Stimulated activated CD8-positive, alpha-beta memory T cell treated with anti-CD3 and anti-CD28 coated beads, Interleukin-15, amount 100 ng/mL, for 1 hour (primary cell): ENCODE results near the gene ZNF555.
"Not testable (repeated sequence)": the region's sequence is repeated elsewhere in the genome, so short reads cannot be mapped to it uniquely, and the experiment has no call there.

Source experiments
- DNase-seq: peaks from one replicate; pipeline ENCODE4 v3.0.0-alpha.2; 2020; ENCODE audit warnings: low read depth

Gene ZNF555

DNA sequence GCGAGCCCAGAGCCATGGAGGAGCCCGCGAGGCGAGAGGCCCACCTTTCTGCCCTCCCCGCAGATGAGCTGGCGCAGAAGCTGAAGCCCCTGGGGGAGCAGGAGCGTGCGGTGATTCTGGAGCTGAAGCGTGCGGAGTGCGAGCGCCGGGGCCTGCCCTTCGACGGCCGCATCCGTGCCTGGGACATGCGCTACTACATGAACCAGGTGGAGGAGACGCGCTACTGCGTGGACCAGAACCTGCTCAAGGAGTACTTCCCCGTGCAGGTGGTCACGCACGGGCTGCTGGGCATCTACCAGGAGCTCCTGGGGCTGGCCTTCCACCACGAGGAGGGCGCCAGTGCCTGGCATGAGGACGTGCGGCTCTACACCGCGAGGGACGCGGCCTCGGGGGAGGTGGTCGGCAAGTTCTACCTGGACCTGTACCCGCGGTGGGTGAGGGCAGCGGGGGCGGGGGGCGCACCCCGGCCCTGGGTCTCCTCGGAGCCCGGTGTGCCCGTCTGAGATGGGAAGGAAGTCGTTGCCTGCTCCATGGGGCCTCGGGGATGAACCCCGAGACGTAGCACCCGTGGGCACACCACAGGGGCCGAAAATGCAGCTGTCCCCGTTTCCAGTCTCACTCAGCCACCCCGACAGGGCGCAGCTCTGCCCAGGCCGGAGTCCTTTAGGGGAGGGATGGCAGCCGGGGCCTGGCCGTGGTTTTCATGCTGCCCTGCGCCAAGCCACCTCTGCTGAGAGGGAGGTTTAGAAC is 33.7 kb upstream of the ZNF555 start:
- DNase-seq, result no peak

DNA sequence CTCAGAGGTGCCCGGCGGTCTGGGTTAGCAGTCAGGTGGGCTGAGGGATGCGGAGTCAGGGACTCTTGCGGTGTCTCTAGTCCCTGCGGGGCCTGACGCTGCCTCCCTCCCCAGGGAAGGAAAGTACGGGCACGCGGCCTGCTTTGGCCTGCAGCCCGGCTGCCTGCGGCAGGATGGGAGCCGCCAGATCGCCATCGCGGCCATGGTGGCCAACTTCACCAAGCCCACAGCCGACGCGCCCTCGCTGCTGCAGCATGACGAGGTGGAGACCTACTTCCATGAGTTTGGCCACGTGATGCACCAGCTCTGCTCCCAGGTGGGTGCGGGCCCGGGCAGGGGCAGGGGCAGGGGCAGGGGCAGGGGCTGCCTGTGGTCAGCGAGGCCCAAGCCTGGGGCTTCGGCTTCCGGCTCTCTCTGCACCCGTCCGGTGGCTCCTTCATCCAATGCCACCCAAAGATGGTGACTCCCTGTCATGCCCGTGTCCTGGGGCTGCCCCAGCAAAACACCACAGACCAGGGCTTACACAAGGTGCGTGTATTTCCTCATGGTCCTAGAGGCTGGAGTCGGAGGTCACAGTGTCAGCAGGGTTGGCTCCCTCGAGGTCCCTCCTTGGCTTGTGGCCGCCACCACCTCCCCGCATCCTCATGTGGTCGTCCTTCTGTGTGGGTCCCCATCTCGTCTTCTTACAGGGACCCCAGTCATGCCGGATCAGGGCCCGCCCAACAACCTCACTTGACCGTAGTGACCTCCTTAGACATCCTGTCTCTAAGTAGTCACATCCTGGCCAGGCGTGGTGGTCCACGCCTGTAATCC is 32.9 kb upstream of the ZNF555 start:
- DNase-seq, result no peak

DNA sequence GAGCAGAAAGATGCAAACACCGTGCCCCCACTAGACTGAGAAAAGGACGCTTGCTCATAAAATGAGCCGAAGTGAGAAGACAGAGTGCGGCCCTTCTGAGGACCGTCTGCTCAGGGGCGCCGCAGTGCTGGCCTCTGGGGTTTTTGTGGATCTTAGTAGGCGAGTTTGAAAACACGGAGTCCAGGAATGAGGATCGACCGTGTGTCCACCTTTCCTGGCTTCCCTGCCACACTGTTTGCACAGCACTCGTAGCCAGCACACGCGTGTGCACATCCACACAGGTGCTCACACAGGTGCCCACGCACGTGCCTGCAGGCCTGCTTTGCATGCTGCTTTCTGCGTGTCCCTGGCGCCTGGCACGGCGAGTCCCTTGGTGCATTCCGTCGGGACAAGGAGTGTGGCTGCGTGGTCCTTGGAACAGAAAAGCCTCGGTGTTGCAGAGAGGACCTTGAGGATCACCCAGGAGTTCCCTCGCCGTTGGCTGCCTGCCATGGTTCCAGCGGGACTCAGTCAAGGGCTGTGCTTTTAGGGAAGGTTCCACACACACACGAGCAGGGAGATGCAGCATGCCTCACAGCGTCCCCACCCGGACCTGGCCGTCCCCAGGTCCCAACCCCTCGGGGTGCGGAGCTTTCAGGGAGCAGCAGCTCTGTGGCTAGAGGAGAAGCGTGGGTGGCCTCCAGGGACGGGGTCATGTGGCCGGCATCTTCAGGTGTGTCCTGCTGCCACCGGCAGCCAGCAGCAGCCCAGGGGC is 31.7 kb upstream of the ZNF555 start:
- DNase-seq, result no peak

DNA sequence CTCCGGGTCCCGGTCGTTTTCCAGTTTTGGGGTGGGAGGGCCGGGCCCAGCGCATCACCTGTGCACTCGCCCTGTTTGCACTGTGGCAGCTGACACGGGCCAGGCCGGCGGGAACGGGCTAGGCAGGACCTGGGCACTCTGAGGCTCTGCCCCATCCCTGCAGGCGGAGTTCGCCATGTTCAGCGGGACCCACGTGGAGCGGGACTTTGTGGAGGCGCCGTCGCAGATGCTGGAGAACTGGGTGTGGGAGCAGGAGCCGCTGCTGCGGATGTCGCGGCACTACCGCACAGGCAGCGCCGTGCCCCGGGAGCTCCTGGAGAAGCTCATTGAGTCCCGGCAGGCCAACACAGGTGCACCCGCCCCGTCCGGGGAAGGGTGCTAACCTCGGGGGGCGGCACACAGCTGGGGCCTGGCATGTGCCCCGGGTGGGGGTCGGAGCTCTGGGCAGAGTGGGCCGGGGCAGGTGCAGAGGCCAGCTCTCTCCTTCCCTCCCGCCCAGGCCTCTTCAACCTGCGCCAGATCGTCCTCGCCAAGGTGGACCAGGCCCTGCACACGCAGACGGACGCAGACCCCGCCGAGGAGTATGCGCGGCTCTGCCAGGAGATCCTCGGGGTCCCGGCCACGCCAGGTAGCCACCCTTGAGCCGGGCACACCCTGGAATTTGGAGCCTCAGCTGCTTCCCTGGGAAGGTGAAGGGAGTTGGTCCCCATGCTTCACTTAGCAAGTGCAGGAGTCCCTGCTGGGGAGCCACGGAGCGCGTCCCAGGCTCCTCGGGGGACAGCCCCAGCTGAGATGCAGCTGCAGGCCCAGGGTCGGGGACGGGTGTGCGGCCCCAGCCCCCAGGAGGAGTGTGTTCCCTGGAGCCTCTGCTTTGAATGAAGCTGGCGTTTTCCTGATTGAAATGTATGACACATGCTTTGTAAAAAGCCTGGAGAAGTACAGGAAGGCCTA is 30.9 kb upstream of the ZNF555 start:
- DNase-seq, result no peak

DNA sequence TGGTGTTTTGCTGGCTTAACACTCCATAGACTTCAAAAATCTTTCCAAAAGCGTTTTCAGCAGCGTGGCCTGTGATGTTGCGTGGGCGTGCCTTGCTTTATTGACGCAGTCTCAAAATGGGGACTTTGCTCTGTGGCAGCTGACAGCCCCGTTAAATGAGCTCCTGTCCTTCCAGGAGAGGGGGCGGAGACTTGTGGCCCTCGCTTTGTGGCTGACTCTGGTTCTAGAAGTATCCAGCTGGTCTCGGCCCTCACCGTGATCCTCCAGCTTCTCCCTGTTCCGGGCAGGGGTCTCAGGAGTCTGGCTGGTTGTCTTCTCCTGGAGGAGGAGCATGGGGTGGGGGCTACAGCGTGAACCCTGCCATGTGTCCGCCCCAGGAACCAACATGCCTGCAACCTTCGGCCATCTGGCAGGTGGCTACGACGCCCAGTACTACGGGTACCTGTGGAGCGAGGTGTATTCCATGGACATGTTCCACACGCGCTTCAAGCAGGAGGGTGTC is 30.0 kb upstream of the ZNF555 start:
- no peak for DNase-seq

DNA sequence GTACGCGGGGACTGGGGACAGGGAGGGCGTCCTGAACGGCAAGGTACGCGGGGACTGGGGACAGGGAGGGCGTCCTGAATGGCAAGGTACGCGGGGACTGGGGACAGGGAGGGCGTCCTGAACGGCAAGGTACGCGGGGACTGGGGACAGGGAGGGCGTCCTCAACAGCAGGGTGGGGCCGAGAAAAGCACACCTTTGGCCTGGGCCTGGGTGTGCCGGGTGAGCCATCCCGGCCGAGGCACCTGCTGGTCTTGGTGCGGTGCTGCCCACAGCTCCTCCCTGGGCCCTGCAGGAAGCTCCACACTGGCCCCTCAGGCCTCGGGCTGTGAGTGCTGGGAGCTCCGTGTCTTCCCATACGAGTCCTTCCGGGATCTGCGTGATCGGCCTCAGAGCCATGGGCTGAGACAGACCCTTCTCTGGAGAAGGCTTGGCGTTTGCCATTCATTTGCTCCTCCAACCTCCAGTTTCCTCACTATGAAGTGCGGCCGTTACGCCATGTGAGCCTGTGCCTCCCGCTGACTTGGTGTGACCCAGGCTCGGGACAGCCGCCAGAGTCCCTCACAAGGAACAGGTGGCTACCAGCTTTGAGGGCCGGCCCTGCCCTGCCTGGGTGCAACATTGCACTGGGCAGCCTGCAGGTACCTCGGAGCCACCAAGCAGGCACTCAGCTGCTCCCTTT is 29.4 kb upstream of the ZNF555 start:
- DNase-seq, result no peak

DNA sequence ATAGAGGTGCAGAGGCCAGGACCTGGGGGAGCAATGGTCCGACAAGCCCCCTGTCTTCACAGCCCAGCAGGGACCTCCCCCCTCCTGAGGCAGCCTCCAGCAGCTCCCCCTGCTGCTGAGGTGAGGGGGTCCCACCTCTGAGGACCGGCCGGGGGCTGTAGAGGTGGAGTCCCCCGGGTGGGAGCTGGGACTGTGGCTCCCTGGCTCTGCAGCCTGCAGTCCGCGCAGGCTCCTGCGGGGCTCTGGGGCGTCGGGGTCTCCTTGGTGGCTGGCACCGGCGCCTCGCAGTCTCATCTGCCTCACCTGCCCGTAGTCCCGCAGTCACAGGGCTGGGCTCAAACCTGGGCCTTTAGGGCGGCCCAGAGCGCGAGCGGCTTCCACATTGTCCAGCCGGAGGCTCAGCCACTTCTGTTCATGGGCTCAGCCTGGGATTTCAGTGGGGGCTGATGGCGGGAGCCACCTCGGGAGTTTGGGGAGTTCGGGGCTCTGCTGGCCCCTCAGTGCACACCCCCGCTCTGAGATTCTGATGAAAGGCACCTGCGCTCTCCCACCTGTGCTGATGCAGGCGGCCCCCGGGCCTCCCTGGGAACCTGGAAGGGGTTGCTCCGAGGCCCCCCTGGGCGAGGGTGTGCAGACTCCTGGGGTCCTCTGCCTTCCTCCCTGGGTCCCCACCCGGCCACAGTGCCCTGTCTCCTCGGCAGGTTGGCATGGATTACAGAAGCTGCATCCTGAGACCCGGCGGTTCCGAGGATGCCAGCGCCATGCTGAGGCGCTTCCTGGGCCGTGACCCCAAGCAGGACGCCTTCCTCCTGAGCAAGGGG is 28.7 kb upstream of the ZNF555 start:
- no peak for DNase-seq

DNA sequence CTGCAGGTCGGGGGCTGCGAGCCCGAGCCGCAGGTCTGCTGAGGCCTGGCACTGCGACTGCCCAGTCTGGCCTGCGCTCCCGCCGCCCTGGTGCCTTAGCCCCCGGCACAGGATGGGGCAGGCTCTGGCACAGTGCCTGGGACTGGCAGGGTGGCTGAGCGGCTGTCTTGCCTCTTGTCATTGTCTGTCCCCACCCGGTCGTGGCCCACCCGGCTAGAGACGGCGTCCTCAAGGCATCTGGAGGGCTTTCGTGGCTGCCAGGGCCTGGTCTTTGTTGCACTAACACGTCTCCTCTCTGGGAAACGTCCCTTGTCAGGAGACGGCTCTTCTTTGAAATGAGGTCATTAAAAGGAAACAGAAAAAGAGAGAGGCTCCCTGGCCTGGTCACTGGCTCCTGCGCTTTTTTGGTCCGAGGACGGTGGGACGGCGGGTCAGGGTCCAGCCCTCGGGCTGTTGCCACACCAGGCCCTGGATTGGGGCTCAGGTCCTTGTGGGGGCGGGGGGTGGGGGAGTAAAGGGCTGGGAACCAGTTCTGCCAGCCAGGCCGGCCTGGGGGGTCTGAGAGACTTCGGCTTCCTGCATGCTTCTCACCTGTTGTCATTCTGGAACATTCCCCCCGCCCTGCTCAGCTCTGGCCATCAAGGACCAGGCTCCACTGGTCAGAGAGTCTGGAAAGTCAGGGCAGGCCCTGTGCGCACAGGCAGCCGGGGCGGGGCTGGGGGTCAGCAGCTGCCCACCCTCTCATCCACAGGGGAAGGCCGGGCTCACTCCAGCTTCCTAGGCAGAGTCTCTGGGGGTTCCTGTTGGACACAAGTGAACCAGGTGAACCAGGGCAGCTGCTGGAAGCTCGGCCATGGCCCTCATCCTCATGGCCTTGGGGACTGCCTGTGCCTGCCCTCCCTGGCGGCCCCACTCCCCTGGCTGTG is 27.8 kb upstream of the ZNF555 start:
- no peak for DNase-seq

DNA sequence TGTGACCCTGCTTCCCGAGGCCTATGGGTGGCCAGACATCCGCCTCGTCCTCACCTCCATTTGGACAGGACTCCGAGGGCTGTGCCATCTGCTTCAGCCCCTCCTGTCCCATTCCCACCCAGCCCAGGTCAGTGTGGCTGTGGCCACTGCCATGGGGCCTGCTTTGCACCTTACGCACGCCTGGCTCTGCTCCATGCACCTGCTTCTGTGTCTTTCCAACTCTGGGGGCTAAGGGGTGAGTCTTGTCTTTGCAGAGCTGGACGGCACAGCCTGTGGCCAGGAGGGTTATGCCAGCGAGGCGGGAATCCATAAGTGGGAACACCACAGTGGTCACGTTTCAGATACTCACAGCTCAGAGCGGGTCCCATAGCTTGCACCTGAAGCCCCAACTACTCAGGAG is 26.8 kb upstream of the ZNF555 start:
- no peak for DNase-seq

DNA sequence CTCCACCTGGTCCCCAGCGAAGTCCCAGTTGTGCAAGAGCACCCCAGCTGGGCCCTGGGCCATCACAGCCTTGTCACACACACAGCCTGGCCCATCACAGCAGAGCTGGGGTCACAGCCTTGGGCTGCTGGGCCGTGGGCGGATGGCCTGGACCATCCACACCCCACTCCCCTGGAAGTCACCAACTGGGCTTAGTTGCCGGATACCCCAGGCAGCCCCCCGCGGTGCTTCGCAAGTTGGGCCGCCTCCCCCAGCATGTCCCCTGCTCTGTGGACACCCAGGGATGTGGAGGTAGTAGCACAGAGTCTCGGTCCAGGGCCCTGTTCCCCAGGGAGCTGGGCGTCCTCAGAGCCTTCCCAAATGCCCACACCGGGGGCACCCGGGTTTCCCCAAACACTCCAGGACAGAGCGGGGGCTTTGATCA is 26.1 kb upstream of the ZNF555 start:
- DNase-seq, result no peak

DNA sequence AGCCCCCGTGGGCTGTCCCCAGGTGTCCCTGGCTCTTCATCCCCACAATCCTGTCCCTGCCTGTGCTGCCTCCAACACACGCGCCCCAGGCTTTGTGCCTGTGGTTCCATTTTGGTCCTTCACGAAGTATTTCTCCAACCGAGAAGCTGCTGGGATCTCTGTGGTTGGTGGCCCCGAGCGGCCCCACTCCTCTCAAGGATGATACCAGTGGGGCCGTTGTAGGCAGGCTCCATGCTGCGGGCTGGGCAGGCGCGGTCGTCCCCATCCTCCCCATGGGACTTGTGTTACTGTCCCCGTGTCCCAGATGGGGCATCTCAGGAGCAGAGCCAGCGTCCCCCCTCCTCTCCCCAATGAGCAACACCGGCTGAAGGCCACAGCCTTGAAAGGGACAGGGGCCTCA is 25.4 kb upstream of the ZNF555 start:
- no peak for DNase-seq

DNA sequence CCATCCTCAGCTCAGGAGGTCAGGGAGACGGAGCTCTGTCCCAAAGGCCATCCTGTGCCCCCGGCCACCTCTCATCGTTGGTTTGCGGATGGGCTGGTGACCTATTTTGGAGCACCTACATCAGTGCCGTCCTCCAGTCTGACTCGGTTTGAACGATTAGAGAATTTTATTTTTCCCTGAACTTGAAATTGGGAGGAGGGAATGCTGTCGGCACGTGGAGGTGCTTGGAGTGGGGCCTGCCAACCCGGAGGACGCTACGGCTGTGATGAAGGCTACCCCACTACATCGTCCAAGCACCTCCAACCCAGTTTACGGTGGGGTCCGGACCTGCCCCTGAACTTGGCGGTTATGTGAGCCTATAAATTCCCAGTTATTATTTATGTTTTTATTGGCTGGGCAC is 24.6 kb upstream of the ZNF555 start:
- DNase-seq, result no peak

DNA sequence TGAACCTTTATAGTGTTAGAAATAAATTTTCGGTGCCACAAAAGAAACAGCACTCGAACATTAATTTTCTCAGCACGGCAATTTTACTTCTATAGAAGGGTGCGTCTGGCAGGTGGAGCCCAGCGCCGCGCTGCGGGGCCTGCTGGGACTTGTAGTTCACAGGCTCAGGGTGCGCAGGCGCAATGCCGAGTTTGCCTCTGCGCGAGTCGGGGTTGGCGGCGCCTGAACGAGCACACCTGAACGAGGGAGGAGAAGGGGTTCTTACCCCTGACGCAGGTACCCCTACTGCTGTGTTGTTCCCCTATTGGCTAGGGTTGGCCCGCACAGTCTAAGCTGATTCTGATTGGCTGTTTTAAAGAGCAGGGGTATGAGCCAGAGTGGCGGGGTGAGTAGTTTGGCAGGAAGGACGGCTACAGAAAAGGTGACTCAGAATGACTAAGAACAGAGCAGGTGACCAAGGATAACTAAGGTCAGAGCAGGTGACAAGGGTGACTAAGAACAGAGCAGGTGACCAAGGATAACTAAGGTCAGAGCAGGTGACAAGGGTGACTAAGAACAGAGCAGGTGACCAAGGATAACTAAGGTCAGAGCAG is 23.9 kb upstream of the ZNF555 start:
- DNase-seq, result not testable (repeated sequence)

DNA sequence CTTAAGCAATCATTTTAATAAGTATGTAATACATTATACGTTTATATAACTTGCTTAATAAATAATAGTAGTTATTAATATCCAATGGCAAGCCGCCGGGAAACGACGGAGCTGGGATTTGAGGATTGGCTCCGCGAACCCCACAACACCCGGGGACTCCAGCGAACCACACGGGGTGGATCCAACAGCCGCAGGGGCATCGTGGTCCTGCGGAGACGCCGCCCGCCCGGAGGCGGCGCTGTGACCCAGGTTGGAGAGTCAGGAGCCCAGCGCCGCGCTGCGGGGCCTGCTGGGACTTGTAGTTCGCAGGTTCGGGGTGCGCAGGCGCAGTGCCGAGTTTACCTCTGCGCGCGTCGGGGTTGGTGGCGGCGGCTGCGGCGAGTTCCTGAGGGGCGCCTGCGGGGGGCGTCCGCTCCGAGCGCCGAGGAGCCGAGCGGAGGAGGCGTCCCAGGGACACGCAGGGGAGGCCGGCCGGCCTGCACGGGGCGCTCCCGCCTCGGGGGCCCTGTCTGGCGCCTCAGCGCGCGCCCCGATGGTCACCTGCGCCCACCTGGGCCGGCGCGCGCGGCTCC is 21.6 kb upstream of the ZNF555 start, which contains the start of gene ZNF554:
Gene ZNF554, plus strand, starts transcription at position 329 of the 572 bp plus-strand sequence. Its CDS starts 204 bp downstream, at position 533.
- DNase-seq, result peak; percentile 97

DNA sequence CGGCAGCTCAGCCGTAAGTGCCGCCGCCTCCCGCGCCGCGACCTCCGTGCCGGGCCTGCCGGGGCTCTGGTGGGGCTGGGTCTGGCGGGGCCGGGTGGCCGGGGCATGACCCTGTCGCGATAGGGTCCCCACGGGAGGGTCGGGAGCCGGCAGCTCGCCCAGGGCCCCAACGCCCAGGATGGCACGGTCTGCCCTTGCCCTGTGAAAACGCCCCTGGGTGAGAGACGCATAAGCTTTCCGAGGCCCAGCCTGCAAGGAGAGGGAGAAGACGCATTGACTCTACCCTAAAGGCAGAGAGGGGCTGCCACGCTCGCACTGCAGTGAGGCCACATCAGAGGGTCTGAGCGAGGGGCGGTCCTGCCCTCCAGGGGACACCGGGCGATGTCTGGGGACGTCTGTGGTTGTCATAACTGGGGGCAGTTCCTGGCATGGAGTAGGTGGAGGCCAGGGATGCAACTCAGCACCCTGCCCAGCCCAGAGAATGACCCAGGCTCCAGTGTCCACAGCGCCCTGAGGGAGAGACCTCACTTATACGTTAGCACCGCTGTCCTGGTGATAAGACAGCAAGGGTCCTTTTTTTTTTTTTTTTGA is 21.1 kb upstream of the ZNF555 start:
- no peak for DNase-seq

DNA sequence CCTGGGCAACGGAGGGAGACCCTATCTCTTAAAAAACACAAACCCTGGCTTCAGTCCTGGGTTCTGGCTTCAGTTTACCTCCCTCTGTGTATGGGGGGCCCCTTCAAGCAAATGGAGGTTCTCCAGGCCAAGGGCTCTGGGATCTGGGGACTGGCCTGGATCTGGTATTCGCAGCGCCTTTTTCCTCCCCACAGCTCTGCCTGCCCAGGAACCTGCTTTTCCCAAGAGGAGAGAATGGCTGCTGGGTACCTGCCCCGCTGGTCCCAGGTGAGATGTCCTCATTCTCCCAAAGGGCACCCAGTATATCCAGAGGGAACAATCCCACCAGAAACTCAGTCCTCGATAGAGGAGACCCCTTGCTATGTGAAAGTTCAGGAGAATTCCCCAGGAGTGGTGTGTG is 18.4 kb upstream of the ZNF555 start:
- DNase-seq, result no peak

DNA sequence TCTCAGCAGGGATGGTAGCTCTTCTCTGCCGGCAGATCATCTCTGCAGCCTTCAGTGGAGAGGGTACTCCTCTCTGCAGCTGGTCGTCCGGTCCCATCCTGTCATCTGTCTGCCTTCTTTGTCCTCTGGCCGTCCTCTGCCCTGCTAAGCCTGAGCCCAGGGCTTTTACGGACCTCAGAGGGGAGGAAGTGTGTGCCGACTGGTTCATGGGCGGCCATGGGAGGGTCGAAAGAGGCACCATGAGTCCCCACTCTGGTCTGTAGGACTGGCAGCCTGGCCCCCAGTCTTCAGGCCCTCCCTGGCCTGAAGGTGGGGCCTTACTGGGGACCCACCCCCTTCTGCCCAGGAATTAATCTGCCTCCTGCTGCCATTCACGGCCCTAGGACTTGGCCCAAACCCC is 17.6 kb upstream of the ZNF555 start:
- DNase-seq, result no peak

DNA sequence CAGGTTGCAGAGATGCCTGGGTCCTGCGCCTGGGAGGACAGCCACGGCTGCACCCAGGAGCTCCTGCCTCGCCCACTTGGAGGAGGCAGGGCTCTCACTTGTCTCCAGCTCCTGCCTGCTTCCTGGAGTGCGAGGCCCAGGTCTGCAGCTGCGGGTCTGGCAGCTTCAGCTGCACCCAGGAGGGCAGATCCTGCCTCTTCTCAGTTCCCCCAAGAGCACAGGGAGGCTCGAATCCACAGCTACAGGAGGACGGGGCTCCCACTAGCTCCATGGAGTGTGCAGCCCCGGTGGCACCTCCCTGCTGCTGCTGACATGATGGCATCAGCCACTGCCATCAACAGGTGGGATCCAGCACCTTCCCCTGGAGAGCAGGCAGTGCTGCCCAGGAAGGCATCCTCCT is 17.1 kb upstream of the ZNF555 start:
- DNase-seq, result no peak
